GM19239 (cell line): ENCODE data around the gene PSKH1.

Experiments used
- DNase-seq: peaks from one replicate; pipeline ENCODE4 v3.0.0; 2011; ENCODE audit warnings: low spot score; ENCODE audit not compliant: insufficient read length
- FAIRE-seq: peaks from 2 replicates; lab custom pipeline; 2011; peaks lifted over from hg19 to GRCh38; lab: Jason Lieb, UNC

PSKH1 gene

GRCh38 chr16:67864594-67864993, 28.5 kb upstream of the PSKH1 start:
- DNase-seq (no peak), FAIRE-seq (no peak)

GRCh38 chr16:67865318-67865717, 27.7 kb upstream of the PSKH1 start:
- no peak for DNase-seq
- no peak for FAIRE-seq

GRCh38 chr16:67868290-67868689, 24.8 kb upstream of the PSKH1 start:
- no peak for FAIRE-seq
- no peak for DNase-seq

DNA sequence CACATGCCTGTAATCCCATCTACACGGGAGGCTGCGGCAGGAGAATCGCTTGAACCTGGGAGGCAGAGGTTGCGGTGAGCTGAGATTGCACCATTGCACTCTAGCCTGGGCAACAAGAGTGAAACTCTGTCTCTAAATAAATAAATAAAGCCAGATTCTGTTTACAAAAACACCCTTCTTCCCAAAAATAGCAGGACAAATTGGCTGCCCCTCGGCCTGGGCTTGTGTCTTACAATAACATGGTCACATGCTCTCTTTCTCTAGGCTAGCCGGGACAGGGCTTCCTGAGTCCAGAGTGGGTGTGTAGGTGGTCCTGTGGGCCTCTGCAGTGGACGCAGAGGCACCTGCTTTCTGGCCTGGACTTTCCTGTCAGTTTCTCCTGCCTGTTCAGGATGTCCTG, 23.4 kb upstream of the PSKH1 start:
- DNase-seq, result no peak
- FAIRE-seq, result no peak

DNA sequence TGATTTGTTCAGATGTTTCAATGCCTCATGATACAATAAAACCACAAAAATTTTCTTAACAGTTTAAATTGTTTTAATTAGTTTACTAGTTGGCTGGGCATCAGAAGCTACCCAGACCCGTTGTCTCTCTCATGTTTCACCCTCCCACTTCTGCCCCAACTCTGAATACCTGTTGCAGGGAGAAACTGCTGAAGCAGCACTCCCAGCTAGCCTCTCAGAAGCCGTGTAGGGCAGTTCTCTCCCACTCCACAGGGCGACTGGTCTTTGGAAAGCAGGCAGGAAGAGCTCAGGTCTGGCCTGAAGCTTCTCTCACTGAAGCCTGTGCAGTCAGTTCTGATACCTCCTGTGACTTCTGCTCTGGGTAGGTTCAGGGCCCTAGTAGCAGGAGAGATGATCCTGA, 21.8 kb upstream of the PSKH1 start:
- DNase-seq (no peak), FAIRE-seq (no peak)

GRCh38 chr16:67872131-67872630, 20.9 kb upstream of the PSKH1 start:
- DNase-seq (no peak), FAIRE-seq (no peak)

DNA sequence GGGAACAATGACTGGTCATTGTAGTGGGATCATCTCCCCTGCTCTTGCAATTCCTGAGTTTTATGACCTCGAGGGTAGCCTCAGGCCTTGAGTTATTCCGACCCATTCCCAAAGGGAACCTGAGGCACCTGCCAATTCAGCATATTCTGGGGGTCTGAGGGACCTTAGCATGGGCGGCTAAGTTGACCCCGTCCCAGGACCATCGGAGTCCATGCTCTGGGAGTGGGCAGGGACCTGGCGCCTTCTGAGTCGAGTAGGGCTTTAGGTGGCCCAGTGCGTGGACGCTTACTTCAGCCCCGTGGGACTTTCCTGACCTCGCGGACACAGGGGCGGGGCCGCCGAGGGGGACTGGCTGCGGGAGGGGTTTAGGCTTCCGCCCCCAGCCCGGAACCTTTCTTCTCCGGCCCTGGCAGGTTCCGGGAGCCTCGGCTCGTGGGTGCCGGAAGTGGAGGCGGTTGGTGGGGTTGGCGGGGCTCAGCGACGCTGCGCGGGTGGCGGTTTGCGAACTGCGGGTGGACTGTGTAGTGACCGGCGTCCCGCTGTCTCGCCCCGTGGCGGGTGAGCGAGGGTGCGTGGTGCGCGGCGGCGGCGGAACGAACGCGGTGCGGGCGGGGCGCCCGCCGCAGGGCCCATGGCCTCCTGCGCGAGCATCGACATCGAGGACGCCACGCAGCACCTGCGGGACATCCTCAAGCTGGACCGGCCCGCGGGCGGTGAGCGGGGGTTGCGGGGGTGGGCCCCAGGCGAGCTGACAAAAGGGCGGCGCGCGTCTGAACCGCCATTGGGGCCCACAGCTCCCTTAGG, 20.2 kb upstream of the PSKH1 start, which contains the start of gene EDC4:
Gene EDC4 (plus strand): TSS at position 422 of the 804 bp plus-strand sequence. CDS start 210 bp downstream, at position 632.
- FAIRE-seq, result peak; percentile 80

GRCh38 chr16:67873435-67874370, 19.4 kb upstream of the PSKH1 start:
- FAIRE-seq (peak; percentile 8), DNase-seq (no peak)

More for the DNA sequence above, 20.2 kb upstream of the PSKH1 start, which contains the start of gene EDC4:
- peak; percentile 96 for DNase-seq

DNA sequence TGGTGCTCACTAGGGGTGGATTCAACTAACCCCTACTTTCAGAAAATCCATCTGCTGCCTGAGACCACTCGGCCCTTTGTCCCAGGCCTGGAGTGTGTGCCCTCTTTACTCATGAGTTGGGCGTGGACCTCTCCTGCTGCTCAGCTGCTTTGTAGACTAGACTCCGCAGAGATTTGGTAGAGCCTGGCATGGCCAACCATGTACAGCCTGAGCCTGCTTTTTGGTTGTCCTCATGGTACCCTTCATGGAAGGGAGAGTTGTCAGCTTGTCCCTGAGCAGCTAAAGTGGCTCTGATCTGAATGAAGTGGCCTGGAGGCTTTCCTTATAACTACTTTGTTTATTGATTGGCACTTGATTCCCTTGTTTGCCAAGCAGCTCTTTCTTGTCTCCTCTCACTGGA, 18.7 kb upstream of the PSKH1 start:
- no peak for FAIRE-seq
- no peak for DNase-seq

DNA sequence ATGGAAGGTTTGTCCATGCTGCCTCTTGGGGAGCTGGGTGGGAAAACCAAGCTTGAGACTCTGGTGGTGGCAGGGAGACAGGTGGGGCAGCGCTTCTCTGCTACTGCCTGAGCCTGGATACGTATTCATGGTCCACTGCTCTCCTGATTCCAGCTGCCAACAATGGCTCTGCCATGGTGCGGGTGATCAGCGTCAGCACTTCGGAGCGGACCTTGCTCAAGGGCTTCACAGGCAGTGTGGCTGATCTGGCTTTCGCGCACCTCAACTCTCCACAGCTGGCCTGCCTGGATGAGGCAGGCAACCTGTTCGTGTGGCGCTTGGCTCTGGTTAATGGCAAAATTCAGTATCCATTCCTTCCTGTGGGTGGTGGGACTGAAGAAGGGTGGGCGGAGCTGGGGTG, 16.0 kb upstream of the PSKH1 start:
- FAIRE-seq (no peak), DNase-seq (no peak)

GRCh38 chr16:67878232-67878631, 14.8 kb upstream of the PSKH1 start:
- FAIRE-seq (no peak), DNase-seq (no peak)

- no peak for FAIRE-seq
Observed at GRCh38 chr16:67878846-67879245, 14.2 kb upstream of the PSKH1 start.

GRCh38 chr16:67879462-67879861, 13.6 kb upstream of the PSKH1 start:
- no peak for DNase-seq
- FAIRE-seq, result no peak

More at GRCh38 chr16:67878846-67879245, 14.2 kb upstream of the PSKH1 start:
- no peak for DNase-seq

DNA sequence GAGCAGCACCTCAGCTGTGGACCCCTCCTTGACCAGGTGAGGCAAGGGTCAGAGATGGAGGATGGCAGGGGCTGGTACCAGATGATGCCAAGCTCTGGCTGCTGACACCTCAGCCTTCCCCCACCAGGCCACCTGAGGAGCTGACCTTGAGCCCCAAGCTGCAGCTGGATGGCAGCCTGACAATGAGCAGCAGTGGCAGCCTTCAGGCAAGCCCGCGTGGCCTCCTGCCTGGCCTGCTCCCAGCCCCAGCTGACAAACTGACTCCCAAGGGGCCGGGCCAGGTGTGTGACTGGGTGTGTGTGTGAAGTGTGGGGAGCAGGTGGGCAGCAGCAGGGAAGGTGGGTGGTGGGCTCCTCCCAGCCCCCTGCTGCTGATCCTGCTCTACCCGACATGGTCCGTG, 13.1 kb upstream of the PSKH1 start:
- FAIRE-seq (no peak), DNase-seq (no peak)

DNA sequence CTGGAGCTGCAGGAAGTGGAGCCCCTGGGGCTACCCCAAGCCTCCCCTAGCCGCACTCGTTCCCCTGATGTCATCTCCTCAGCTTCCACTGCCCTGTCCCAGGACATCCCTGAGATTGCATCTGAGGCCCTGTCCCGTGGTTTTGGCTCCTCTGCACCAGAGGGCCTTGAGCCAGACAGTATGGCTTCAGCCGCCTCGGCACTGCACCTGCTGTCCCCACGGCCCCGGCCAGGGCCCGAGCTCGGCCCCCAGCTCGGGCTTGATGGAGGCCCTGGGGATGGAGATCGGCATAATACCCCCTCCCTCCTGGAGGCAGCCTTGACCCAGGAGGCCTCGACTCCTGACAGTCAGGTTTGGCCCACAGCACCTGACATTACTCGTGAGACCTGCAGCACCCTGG, 12.5 kb upstream of the PSKH1 start:
- DNase-seq, result no peak
- FAIRE-seq, result no peak

GRCh38 chr16:67881621-67882161, 11.4 kb upstream of the PSKH1 start:
- no peak for FAIRE-seq
- no peak for DNase-seq

DNA sequence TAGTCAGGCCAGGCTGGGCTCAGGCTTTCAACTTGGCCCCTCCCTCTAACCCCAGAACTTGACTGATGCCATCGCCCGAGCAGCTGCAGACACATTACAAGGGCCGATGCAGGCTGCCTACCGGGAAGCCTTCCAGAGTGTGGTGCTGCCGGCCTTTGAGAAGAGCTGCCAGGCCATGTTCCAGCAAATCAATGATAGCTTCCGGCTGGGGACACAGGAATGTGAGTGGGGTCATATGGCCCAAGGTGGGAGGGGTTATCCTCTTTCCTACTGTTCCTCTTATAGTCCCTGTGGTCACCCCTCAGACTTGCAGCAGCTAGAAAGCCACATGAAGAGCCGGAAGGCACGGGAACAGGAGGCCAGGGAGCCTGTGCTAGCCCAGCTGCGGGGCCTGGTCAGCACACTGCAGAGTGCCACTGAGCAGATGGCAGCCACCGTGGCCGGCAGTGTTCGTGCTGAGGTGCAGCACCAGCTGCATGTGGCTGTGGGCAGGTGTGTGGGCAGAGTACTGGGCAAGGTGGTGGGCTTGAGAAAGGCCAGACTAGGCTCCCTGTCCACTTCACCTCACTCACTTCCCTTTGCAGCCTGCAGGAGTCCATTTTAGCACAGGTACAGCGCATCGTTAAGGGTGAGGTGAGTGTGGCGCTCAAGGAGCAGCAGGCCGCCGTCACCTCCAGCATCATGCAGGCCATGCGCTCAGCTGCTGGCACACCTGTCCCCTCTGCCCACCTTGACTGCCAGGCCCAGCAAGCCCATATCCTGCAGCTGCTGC, 10.5 kb upstream of the PSKH1 start:
- FAIRE-seq (no peak), DNase-seq (no peak)

- no peak for DNase-seq
- no peak for FAIRE-seq
Observed at GRCh38 chr16:67883146-67883871, 9.7 kb upstream of the PSKH1 start.

GRCh38 chr16:67883872-67884261, 9.2 kb upstream of the PSKH1 start:
- DNase-seq, result peak; percentile 87
- FAIRE-seq, result no peak
